NCI-H748 (cell line): ENCODE data around the gene GNG7.
"Not testable (repeated sequence)": the region's sequence is repeated elsewhere in the genome, so short reads cannot be mapped to it uniquely, and the experiment has no call there.

Experiments used
- DNase-seq: peaks from one replicate; lab custom pipeline; 2025; ENCODE audit not compliant: unreplicated experiment; lab: John Stamatoyannopoulos, UW

The GNG7 gene

DNA sequence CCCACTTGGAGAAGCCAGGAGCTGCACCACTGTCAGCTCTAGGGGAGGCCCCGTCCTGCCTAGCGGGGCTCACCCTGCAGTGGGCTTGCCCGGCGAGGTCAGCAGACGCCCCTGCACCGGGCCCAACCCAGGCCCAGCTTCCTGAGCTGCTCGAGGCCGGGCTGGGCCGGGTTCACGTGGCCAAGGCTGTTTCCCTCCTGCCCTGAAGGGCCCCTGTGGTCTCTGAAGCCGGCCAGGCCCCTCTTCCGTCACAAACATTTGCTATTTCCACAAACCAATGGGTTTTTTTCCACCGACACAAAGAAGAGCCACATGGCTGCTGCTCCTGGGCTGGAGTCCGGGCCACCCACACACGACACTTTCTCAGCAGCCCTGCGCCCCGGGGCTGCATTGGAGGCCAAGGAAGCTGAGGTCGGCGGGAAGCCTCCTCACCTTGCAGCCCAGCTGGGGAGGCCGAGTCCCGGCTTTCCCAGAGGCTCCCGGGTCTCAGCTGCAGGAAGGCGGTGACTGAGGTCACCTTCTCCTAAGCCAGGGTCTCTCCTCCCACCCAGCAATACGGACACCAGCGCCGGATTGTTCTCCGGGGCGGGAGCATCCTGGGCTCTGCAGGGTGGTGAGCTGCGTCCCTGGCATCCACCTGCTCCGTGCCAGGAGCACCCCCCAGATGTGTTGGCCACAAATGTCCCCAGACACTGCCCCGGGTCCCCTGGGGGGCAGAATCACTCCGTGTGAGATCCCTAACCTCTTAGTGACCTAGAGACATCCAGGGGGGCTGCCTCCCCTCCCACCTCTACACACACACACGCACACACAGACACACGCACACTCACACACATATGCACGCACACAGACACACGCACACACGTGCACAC, 146.0 kb downstream of the GNG7 start:
- no peak for DNase-seq

DNA sequence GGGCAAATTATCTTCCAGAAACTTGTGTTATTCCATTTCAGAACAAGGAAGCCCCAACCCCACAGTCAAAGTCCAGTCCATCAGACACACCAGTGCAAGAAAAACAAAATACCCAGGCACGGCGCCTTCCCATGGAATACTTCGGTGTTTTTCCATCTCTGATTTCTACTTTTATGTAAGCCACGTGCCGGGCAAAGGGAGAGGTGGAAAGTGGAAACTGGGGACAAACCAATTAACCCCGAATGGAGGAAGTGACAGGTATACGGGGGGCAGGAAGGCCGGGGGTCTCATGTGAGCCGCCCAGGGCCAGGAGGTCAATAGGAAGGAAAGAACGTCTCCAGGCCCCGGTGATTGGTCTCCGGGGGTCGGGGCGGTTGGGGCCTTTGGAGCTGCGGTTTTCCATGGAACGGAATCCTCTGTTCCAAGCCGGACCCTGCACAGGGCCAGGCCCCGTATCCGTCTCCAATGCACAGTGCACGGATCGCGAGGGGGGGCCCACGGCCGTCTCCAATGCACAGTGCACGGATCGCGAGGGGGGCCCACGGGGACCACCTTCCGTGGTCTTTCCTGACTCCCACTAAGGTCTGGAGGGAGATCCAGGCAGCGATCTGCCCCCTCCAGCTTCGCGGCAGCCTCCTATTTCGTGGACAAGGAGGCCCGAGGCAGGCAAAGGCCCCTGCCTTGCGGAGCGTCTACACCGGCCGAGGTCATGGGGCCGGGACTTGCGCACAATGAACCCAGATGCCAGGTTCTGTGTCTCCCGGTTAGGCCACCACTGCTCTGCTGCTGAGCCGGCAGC, 146.9 kb downstream of the GNG7 start:
- DNase-seq: no peak

DNA sequence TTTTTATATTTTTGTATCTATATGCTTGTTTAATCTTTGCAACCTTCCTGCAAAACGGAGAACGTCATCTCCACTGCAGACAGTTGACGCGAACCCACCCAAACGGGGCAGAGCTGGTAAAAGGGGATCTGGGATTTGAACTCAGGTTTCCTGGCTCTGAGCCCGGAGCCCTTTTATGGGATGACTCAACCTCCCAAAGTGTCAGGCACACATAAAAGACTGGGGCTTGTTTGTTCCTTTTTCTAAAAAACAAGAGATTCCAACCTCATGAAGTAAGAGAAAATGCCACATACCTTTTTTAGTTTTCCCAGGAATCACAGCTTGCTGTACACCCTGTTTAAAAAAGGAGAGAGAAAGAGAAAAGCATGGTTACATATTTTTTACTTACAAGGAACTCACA, 147.6 kb downstream of the GNG7 start:
- no peak for DNase-seq

DNA sequence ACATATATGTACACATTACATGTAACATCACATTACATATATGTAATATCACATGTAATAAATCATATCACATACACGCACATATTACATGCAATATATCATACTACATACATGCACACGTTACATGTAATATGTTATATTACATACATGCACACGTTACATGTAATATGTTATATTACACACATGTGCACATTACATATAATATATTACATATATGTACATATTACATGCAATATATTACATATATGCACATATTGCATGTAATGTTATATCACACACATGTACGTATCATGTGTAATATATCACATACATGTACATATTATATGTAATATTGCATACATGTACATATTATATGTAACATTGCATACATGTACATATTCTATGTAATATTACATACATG, 149.0 kb downstream of the GNG7 start:
- no peak for DNase-seq

DNA sequence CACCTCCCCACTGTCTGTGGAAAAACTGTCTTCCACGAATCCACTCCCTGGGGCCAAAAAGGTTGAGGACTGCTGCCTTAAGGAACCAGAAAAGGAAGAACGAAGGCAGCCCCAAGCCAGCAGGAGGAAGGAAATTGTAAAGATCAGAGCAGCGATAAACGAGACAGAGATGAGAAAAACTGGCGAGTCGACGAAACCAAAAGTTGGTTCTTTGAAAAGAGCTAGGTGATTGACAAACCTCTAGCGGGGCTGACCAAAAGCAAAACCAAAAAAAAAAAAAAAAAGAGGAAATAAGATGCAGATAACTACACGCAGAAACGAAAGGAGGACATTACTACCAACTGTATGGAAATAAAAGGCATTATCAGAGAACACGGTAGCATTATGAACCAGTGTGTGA, 149.6 kb downstream of the GNG7 start:
- no peak for DNase-seq

DNA sequence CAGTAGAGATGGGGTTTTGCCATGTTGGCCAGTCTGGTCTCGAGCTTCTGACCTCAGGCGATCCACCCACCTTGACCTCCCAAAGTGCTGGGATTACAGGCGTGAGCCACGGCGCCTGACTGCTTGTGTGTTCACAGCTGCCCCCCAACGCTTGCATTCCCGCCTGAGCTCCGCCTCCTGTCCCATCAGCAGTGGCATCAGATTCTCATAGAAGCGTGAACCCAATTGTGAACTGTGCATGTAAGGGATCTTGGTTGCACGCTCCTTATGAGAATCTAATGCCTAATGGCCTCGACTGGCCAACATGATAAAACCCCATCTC, 150.7 kb downstream of the GNG7 start:
- DNase-seq: no peak

DNA sequence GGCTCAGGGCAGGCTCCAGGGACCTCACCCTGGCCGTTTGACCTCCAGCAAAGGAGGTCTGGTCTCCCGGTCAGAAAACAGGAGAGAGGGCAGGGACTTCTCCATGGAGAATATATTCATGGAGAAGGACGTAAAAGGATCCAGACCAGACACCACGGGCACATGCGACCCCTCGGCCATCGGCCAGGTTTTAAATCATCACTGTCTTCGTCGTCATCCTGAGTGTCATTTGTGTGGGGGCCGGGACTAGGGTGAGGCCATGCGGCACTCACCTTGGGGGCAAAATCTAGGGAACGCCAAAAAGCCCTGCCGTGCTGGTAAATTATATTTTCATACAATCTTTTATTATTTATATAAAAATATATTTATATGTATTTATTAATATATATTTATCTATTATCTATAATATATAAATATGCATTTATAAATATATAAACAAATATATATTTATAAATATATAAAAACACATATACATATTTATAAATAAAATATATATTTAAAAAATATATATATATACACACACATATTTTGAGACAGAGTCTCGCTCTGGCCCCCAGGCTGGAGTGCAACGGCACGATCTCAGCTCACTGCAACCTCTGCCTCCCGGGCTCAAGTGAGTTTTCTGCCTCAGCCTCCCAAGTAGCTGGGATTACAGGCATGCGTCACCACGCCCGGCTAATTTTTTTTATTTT, 151.2 kb downstream of the GNG7 start:
- DNase-seq: no peak

DNA sequence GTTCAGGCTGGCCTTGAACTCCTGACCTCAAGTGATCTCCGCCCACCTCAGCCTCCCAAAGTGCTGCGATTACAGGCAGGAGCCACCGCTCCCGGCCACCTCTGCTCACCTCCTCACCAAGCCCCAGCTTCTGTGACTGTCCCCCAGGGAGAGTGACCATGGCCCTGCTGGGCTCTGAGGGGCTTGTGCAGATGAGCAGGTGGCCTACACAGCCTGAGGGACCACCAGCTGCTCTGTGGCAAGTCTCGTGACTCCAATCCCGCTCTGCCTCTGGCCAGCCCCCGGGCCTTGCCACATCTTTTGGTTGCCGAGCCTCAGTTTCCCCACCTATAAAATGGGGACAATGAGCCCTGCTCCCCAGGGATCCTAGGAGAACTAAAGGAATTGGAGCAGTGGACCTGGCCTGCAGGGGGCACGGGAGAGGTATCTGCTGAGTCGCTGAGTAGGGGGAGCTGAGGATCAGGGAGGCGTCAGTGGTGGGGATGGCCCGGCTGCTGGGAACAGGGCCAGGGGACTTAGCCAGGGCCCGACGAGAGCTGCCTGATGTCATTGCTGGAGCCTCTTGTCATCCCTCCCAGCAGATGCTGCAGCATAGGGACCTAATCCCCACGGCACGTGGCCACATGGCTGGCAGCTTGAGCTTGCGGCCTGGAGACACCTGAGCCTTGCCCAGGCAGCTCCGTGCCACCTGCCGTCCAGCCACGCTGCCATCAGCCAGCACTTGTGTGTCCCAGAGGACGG, 151.9 kb downstream of the GNG7 start:
- no peak for DNase-seq

DNA sequence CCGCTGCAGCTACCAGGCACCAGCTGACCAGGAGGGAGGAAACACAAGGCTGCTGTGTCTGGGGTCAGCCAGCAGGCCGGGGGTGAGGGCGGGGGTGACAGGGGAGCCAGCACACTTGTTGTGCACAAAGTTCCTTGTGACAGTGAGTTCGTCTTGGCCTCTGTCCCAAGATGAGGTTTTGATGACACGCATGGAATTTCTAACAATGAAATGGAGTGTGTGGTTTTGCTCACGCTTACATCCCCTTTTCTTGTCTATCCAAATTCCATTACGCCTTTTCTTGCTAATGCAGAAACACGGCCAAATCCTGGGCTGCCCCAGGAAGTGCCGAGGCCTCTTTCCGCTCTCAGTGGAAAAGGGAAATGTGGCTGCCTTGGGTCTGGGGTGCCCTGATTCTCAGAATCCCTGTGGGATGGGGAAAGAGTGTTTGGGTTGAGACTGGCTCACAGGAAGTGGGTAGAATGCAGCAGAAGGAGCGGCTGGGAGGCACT, 152.7 kb downstream of the GNG7 start:
- DNase-seq: no peak

DNA sequence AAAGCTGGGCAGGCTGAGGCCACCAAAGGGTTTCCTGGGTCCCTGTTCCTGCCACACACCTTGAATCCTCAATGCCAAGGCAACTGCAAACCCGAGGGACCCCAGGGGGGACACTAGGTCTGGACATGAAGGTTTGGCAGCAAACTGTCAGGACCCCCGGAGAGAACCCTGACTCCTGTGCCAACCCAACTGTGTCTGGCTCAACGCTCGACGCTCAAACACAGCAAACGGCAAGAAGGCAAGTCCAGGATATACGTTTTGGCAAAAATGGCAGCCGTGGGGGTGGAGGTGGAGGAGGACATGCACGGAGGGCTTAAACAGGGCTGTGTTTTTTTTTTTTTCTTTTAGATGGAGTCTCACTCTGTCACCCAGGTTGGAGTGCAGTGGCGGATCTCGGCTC, 153.5 kb downstream of the GNG7 start:
- DNase-seq: no peak

DNA sequence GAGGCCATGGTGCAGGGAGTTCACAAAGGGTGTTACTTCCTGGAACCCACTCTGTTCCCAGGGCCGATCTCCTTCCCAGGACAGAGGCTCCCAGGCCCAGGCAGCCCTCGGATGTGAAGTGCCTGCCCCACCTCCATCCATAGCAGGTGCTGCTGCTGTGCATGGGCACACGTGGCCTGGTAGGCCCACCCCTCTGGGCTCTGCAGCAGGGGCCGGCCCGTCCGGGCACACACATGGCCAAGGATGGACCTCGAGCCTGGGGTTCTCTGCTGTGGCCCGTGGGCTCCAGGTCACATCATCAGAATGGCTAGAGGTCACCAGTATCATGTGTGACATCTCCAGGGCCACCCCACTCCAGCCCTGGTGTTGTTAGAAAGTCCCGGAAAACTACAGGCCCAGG, 154.8 kb downstream of the GNG7 start:
- no peak for DNase-seq

DNA sequence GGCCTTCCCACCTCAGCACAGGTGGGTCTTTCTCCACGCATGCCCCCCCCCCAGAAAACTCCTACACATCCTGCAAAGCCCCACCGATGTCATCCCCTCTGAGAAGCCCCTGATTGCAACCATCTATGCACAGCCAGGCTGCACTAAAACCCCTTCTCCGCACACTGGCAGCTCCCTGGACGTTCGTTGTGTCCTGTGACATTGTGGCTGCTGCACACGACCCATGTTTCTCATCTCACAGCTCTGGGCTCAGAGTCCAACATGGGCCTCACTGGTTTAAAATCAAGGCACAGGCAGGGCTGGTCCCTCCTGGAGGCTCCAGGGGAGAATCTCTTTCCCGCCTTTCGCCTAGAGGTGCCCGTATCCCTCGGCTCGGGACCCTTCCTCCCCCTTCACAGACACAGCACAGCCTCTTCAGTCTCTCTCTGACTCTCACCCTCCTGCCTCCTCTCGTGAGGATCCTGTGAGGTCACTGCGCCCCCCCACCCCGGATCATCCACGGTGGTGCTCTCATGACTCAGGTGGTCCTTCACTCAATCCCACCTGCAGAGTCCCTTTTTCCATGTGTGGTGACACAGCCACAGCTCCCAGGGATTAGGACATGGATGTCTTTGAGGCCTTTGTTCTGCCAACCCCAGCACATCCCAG, 155.3 kb downstream of the GNG7 start:
- DNase-seq: no peak

DNA sequence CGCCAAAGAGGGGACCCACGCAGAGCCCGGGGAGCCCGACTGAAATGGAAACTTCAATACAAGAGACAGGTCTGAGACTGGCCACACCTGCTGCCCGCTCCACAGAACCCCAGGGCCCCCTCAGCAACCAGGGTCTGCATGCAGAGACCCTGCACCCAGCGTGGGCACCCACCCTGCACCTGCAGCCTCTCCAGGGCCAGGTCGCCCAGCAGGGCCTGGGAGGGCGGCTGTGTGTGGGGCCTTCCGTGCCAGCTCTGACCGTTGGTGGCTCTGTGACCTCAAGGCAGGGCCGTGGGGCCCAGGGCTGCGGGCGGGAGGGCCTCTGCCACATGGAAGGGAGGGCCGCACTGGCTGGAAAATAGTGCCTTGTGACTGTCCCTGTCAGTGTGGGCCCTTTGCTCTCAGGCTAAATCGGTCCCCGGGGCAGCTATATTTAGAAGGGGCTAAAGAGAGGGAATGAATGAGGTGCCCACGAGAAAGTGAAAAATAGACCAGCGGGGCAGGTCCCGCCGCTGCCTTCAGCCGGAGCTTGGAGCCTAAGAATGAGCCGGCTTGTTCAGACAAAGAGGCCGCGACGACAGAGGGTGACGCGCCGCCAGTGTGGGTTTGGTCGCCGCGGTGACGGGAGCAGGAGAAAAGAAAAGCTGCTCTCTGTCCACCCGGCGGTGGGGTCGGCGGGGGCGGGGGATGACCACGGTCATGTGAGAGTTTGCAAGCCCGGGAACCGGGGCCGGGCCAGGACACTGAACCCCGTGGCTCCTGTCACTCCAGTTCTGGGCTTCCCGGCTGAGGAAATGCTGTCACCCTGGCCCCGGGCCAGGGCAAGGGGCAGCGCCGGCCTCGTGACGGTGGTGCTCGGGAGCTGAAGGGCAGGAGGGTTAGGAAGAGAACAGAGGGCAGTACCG, 156.1 kb downstream of the GNG7 start:
- peak; percentile 40 for DNase-seq

DNA sequence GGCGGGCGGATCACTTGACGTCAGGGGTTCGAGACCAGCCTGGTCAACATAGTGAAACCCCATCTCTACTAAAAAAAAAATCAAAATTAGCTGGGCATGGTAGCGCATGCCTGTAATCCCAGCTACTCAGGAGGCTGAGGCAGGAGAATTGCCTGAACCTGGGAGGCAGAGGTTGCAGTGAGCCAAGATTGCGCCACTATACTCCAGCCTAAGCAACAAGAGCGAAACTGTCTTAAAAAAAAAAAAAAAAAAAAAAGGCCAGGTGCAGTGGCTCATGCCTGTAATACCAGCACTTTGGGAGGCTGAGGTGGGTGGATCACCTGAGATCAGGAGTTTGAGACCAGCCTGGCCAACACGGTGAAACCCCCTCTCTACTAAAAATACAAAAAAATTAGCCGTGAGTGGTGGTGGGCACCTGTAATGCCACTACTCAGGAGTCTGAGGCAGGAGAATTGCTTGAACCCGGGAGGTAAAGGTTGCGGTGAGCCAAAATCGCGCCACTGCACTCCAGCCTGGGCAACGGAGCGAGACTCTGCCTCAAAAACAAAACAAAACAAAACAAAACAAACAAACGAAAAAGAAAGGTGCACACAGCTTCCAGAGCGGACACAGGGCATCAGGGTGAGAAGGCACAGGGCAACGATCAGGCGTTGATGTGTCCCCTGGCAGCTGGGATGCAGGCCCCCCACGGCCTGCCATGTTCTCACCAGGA, 156.9 kb downstream of the GNG7 start:
- DNase-seq: not testable (repeated sequence)

DNA sequence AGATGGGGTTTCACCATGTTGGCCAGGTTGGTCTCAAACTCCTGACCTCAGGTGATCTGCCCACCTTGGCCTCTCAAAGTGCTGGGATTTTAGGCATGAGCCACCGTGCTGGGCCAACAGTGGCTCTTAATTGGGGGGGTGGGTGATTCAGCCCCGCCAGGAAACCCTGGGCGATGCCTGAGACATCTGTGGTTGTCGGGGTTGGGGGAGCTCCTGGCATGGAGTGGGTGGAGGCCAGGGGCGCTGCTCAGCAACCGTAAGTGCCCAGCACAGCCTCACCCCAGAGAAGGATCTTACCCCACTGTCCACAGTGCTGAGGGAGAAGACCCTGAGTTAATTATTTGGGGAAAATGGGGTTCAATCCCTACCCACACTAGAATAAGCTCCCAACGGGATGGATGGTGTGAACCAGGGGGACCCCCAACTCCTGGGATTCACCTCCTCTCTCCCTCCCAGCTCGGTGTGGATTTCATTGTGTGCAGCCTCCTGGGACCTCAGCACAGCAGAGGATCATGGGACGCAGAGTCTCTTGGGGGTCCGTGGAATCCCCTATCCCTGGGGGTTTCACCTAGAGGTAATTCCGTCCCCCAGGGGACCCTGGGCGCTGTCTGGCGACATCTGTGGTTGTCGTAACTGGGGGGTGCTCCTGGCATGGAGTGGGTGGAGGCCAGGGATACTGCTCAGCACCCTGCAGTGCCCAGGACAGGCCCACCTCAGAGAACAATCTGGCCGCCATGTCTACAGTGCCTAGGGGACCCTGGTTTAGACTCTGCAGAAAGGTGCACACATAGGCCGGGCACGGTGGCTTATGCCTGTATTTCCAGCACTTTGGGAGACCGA, 157.7 kb downstream of the GNG7 start:
- no peak for DNase-seq

DNA sequence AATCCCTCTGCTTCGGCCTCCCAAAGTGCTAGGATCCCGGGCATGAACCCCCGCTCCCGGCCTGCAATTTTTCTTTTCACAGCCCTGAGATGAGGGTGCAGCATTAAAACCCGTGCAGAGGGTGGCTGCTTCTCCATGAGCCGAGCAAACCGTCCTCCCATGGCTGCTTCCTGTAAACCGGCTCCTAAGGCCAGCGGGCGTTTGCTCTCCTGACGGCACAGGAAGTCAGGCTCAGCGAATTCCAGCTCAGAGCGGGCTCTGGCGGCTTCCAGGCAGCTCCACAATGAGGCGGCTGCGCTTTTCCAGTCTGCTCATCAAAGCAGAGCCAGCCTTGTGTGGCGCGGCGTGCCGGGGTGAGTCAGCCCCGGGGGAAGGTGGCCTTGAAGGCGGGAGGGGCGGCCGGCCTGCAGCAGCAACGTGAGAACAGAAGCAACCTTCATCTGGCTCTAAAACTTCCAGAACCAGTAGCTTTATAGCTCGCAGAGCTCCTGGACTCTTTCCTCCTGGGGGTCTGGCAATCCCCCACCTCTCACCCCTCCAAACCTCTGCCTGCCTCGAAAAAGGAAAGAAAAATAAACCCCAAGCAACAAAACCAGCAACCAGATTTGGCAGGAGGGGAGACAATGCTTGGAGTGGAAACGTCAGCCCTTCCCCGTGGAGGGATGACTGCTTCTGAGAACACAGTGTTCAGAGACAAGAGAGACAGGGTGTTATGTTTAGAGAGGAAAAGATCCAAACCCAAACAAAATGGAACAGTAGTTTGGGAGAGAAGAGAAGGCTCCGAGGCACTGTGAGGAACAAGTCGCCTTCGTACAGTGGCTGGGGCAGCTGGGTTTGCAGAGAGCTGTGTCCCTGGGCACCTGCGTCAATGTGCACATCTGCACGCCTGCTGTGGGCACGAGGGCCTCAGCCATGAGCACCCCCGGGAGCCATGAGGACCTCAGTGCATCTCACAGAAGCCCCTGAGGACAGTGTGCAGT, 158.7 kb downstream of the GNG7 start:
- DNase-seq: peak; percentile 75

DNA sequence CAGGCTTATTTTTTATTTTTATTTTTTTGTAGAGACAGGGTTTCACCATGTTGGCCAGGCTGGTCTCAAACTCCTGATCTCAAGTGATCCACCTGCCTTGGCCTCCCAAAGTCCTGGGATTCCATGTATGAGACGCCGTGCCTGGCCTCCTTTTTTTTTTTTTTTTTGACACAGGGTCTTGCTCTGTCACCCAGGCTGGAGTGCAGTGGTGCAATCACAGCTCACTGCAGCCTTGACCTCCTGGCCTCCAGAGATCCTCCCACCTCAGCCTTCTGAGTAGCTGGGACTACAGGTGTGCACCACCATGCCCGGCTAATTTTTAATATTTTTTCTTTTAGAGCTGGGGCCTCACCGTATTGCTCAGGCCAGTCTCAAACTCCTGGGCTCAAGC, 159.4 kb downstream of the GNG7 start:
- DNase-seq: not testable (repeated sequence)
